Right lobe of liver (tissue), 6 donors: Measurements from ENCODE around the gene TEAD2. TPM values are rescaled to one million over a fixed set of nuclear protein-coding genes. Genes with fewer than 3 reads are reported as not detected.
A peak's percentile ranks its signal among the peaks of the same experiment; 100 is the strongest.

Source experiments
- ATAC-seq, 4 donors: fragments of 200-7000 bp; cut with Tn5 transposase; one replicate each; pipeline ENCODE4 v1.9.1; 2020; ENCODE audit warnings: mild to moderate bottlenecking in 4 of 4, moderate library complexity in 4 of 4
- DNase-seq, 3 donors: peaks; one replicate each; pipeline ENCODE4 v3.0.0-alpha.2; 2020
- H3K27ac ChIP-seq, 3 donors: fragments of 200-600 bp; one replicate each; pipeline ENCODE4 v1.8.0; 2022
- H3K27me3 ChIP-seq, 2 donors: fragments of 200-600 bp; one replicate each; pipeline ENCODE4 v1.8.0; 2022
- H3K36me3 ChIP-seq, 4 donors: fragments of 200-600 bp; sonication (generic) in 1 of 4; one replicate each; pipeline versions ENCODE4 v1.5.1 to v1.8.0; 2017 to 2022; ENCODE audit warnings: control low read depth in 1 of 4
- H3K4me1 ChIP-seq, 4 donors: fragments of 200-600 bp; sonication (generic) in 1 of 4; one replicate each; pipeline versions ENCODE4 v1.5.1 to v1.8.0; 2017 to 2022; ENCODE audit warnings: control low read depth in 1 of 4
- H3K4me3 ChIP-seq, 3 donors: fragments of 200-600 bp; one replicate each; pipeline ENCODE4 v1.8.0; 2022
- H3K9me3 ChIP-seq, 4 donors: fragments of 200-600 bp; sonication (generic) in 1 of 4; one replicate each; pipeline versions ENCODE4 v1.5.1 to v1.8.0; 2017 to 2022; ENCODE audit warnings: control low read depth in 1 of 4
- POLR2A ChIP-seq: fragments of 450-650 bp; IDR thresholded peaks from one replicate; pipeline ENCODE4 v1.6.1; 2017; ENCODE audit warnings: antibody characterized with exemption, mild to moderate bottlenecking
- WGBS: methylation state at CpG from one replicate; pipeline ENCODE4 v1.1.6; 2018; ENCODE audit warnings: low coverage, low lambda C conversion rate; ENCODE audit not compliant: insufficient coverage; ENCODE audit errors: missing lambda C conversion rate; 5-methylcytosine and 5-hydroxymethylcytosine counted together
- intact Hi-C, 2 donors: fragments of 100-400 bp; cut with DNase I; formaldehyde crosslinking; loops; one replicate each; pipeline versions ENCODE4 v1.11.2 to v1.14.1; 2022
- total RNA-seq, 6 experiments: library from RNA; depleted of rRNA in 2 of 6; stranded (reverse); fragments of >200 nt in 2 of 6; fragmentation: NEBNext Ultra II Directional in 3 of 6; extraction: Animal tissue kit (Norgen Biotek cat#: 25700) in 3 of 6; gene quantifications; one replicate each; pipeline versions ENCODE4 v1.1.0 to v1.2.4, GENCODE V29; 2016 to 2023
- TF ChIP-seq, protein P1 (sequence below), 4 donors: fragments of 200-600 bp in 3 of 4; fragments of 450-650 bp in 1 of 4; IDR thresholded peaks; one replicate each; pipeline versions ENCODE4 v1.5.1 to v1.8.0; 2016 to 2022; ENCODE audit warnings: antibody characterized with exemption in 4 of 4, mild to moderate bottlenecking in 2 of 4
- donor health status: DM: no; HTN: yes; CAD: no.
- donor health status: DM: no; HTN: no; CAD: no.
- donor health status: DM: no; HTN: no; CAD: no.
- donor health status: DM: no; HTN: yes; CAD: no.
- donor health status: DM: no; HTN: yes; CAD: no.

Gene TEAD2
- total RNA-seq, 6 experiments from 2014 or later, result 3.3 to 8.9 (median 5.3) TPM

- intact Hi-C loops, result no loop called here
- no peak overlapping the region for H3K4me3 ChIP-seq
- no peak for TF ChIP-seq POLR2A
- TF ChIP-seq, protein P1, sequence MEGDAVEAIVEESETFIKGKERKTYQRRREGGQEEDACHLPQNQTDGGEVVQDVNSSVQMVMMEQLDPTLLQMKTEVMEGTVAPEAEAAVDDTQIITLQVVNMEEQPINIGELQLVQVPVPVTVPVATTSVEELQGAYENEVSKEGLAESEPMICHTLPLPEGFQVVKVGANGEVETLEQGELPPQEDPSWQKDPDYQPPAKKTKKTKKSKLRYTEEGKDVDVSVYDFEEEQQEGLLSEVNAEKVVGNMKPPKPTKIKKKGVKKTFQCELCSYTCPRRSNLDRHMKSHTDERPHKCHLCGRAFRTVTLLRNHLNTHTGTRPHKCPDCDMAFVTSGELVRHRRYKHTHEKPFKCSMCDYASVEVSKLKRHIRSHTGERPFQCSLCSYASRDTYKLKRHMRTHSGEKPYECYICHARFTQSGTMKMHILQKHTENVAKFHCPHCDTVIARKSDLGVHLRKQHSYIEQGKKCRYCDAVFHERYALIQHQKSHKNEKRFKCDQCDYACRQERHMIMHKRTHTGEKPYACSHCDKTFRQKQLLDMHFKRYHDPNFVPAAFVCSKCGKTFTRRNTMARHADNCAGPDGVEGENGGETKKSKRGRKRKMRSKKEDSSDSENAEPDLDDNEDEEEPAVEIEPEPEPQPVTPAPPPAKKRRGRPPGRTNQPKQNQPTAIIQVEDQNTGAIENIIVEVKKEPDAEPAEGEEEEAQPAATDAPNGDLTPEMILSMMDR (IDR thresholded peaks at IDR 0.05), result no peak
- no peak for DNase-seq
- ATAC-seq, result no peak
- H3K36me3 ChIP-seq, result no peaks in the 10 kb centered on the region
- H3K27me3 ChIP-seq, result no peaks in the 10 kb centered on the region
- no peaks in the 10 kb centered on the region for H3K9me3 ChIP-seq
- 68% methylated on average over 13 of the region's 16 CpGs for WGBS
- no peaks in the 10 kb centered on the region for H3K4me1 ChIP-seq
- no peak overlapping the region for H3K27ac ChIP-seq
These were observed 45.3 kb upstream of the TEAD2 start for GRCh38 chr19:49407482-49408015.

GRCh38 chr19:49407079-49407478 is 44.9 kb upstream of the TEAD2 start:
- no peak for DNase-seq
- TF ChIP-seq POLR2A, result no peak
- TF ChIP-seq, protein P1 (IDR thresholded peaks at IDR 0.05), result no peak
- no peaks in the 10 kb centered on the region for H3K36me3 ChIP-seq
- no peaks in the 10 kb centered on the region for H3K9me3 ChIP-seq
- intact Hi-C loops, result no loop called here
- ATAC-seq, result no peak
- H3K27ac ChIP-seq, result no peak overlapping the region
- no peaks in the 10 kb centered on the region for H3K27me3 ChIP-seq
- H3K4me3 ChIP-seq, result no peak overlapping the region
- no CpG with 5 or more reads among the region's 7 CpGs for WGBS
- H3K4me1 ChIP-seq, result no peaks in the 10 kb centered on the region

- DNase-seq (no peak), ATAC-seq (peak in 1 of 4 donors; percentile 21)
- intact Hi-C loops, result no loop called here
- no peak for TF ChIP-seq POLR2A
- TF ChIP-seq, protein P1 (IDR thresholded peaks at IDR 0.05), result no peak
- no peak overlapping the region for H3K4me3 ChIP-seq
- 66% methylated on average over 4 of the region's 7 CpGs for WGBS
- H3K36me3 ChIP-seq, result no peaks in the 10 kb centered on the region
- no peaks in the 10 kb centered on the region for H3K9me3 ChIP-seq
- H3K27me3 ChIP-seq, result no peaks in the 10 kb centered on the region
- no peak overlapping the region for H3K27ac ChIP-seq
- H3K4me1 ChIP-seq, result no peaks in the 10 kb centered on the region
These were observed 41.4 kb upstream of the TEAD2 start for GRCh38 chr19:49403404-49404187.

GRCh38 chr19:49400029-49400428 is 37.8 kb upstream of the TEAD2 start:
- Histone ChIP-seq H3K9me3 (no peaks in the 10 kb centered on the region), H3K4me3 (no peak overlapping the region), H3K27ac (no peak overlapping the region), H3K36me3 (no peaks in the 10 kb centered on the region), H3K27me3 (peaks cover 0 to 2% of the 10 kb centered on the region in 2 donors), H3K4me1 (no peaks in the 10 kb centered on the region)
- no peak for TF ChIP-seq POLR2A
- TF ChIP-seq, protein P1 (IDR thresholded peaks at IDR 0.05), result no peak
- DNase-seq, result no peak
- ATAC-seq, result peak in 2 of 4 donors; percentile 38 to 45
- intact Hi-C loops, result no loop called here
- WGBS, result 64% methylated on average over 6 of the region's 6 CpGs
